DOHH2 (cell line): ENCODE measurements around the gene TSKU.

ENCODE experiments used
- H3F3A ChIP-seq: fragments of 200-600 bp; sonication (generic), shearing (Covaris generic); 2 replicates; pipeline ENCODE4 v1.6.0; 2016; ENCODE audit warnings: antibody characterized with exemption, mild to moderate bottlenecking; ENCODE audit not compliant: control insufficient read depth, insufficient read depth
- H3K27ac ChIP-seq: fragments of 200-600 bp; sonication (generic); 2 replicates; pipeline ENCODE4 v1.5.1; 2014; ENCODE audit warnings: low read depth, mild to moderate bottlenecking, low read length, moderate library complexity
- H3K27me3 ChIP-seq: fragments of 200-600 bp; sonication (generic); 2 replicates; pipeline ENCODE4 v1.6.1; 2014; ENCODE audit warnings: mild to moderate bottlenecking, low read length, mixed read lengths; ENCODE audit not compliant: control insufficient read depth
- H3K36me3 ChIP-seq: fragments of 200-600 bp; sonication (generic); 2 replicates; pipeline ENCODE4 v1.6.1; 2014; ENCODE audit warnings: mild to moderate bottlenecking, low read length, moderate library complexity, mixed read lengths; ENCODE audit not compliant: control insufficient read depth
- H3K4me1 ChIP-seq: fragments of 200-600 bp; sonication (generic); 2 replicates; pipeline ENCODE4 v1.6.1; 2014; ENCODE audit warnings: mild to moderate bottlenecking, low read length, mixed read lengths; ENCODE audit not compliant: control insufficient read depth
- H3K4me2 ChIP-seq: fragments of 200-600 bp; sonication (generic); 2 replicates; pipeline ENCODE4 v1.6.0; 2014; ENCODE audit warnings: mild to moderate bottlenecking, low read length, moderate library complexity
- H3K4me3 ChIP-seq: fragments of 200-600 bp; sonication (generic); 2 replicates; pipeline ENCODE4 v1.5.1; 2014; ENCODE audit warnings: mild to moderate bottlenecking, low read length, mixed read lengths
- H3K79me2 ChIP-seq: fragments of 200-600 bp; sonication (generic); 2 replicates; pipeline ENCODE4 v1.6.1; 2014; ENCODE audit warnings: mild to moderate bottlenecking, low read length, mixed read lengths; ENCODE audit not compliant: control insufficient read depth
- H3K9me2 ChIP-seq: fragments of 200-600 bp; sonication (generic); replicated peaks from 2 replicates; pipeline ENCODE4 v1.6.1; 2014; ENCODE audit warnings: mild to moderate bottlenecking, low read length, mixed read lengths; ENCODE audit not compliant: control insufficient read depth
- H3K9me3 ChIP-seq: fragments of 200-600 bp; sonication (generic); 2 replicates; pipeline ENCODE4 v1.6.1; 2014; ENCODE audit warnings: antibody characterized with exemption, low read length, mixed read lengths; ENCODE audit not compliant: control insufficient read depth, insufficient read depth
- H4K20me1 ChIP-seq: fragments of 200-600 bp; sonication (generic); 2 replicates; pipeline ENCODE4 v1.6.0; 2014; ENCODE audit warnings: low read depth, mild to moderate bottlenecking, antibody characterized with exemption, low read length, moderate library complexity; ENCODE audit not compliant: control insufficient read depth, insufficient read depth
- EZH2phosphoT487 ChIP-seq: fragments of 200-600 bp; sonication (generic); IDR thresholded peaks from 2 replicates; pipeline ENCODE4 v1.6.1; 2017; ENCODE audit warnings: borderline replicate concordance, mild to moderate bottlenecking, antibody characterized with exemption, low read length, moderate library complexity, mixed read lengths
- TF ChIP-seq, protein P1 (sequence below): fragments of 200-600 bp; sonication (generic); IDR thresholded peaks from one replicate; pipeline ENCODE4 v1.5.1; 2014; ENCODE audit warnings: antibody characterized with exemption, mild to moderate bottlenecking, low read depth, low read length; ENCODE audit not compliant: poor library complexity, severe bottlenecking

The TSKU gene

GRCh38 chr11:76796511-76797198, 13.5 kb downstream of the TSKU start:
- no peaks in the 10 kb centered on the region for H4K20me1 ChIP-seq
- no peak overlapping the region for H3K27ac ChIP-seq
- H3K9me3 ChIP-seq = no peaks in the 10 kb centered on the region

GRCh38 chr11:76797341-76798201, 14.4 kb downstream of the TSKU start:
- H3K9me2 ChIP-seq = no peaks in the 10 kb centered on the region
- H3K9me3 ChIP-seq = no peaks in the 10 kb centered on the region
- no peaks in the 10 kb centered on the region for H3K79me2 ChIP-seq
- H3K27me3 ChIP-seq = peaks cover 4% of the 10 kb centered on the region; the same call in 1 of the 2 replicates
- H3K36me3 ChIP-seq = no peaks in the 10 kb centered on the region
- H4K20me1 ChIP-seq = no peaks in the 10 kb centered on the region
- H3K4me2 ChIP-seq = no peak overlapping the region
- TF ChIP-seq, protein P1, sequence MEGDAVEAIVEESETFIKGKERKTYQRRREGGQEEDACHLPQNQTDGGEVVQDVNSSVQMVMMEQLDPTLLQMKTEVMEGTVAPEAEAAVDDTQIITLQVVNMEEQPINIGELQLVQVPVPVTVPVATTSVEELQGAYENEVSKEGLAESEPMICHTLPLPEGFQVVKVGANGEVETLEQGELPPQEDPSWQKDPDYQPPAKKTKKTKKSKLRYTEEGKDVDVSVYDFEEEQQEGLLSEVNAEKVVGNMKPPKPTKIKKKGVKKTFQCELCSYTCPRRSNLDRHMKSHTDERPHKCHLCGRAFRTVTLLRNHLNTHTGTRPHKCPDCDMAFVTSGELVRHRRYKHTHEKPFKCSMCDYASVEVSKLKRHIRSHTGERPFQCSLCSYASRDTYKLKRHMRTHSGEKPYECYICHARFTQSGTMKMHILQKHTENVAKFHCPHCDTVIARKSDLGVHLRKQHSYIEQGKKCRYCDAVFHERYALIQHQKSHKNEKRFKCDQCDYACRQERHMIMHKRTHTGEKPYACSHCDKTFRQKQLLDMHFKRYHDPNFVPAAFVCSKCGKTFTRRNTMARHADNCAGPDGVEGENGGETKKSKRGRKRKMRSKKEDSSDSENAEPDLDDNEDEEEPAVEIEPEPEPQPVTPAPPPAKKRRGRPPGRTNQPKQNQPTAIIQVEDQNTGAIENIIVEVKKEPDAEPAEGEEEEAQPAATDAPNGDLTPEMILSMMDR = no peak
- TF ChIP-seq EZH2phosphoT487 = no peak
- no peak overlapping the region for H3K27ac ChIP-seq
- no peak overlapping the region for H3K4me3 ChIP-seq
- peaks cover 7% of the 10 kb centered on the region; the same call in 1 of the 2 replicates for H3K4me1 ChIP-seq
- no peaks in the 10 kb centered on the region for H3F3A ChIP-seq

More at GRCh38 chr11:76796511-76797198, 13.5 kb downstream of the TSKU start:
- peaks cover 7% of the 10 kb centered on the region; the same call in 1 of the 2 replicates for H3K4me1 ChIP-seq
- no peaks in the 10 kb centered on the region for H3K36me3 ChIP-seq
- H3K4me3 ChIP-seq = no peak overlapping the region
- peaks cover 4% of the 10 kb centered on the region; the same call in 1 of the 2 replicates for H3K27me3 ChIP-seq
- H3F3A ChIP-seq = no peaks in the 10 kb centered on the region
- TF ChIP-seq, protein P1 = no peak
- no peak for TF ChIP-seq EZH2phosphoT487
- H3K4me2 ChIP-seq = no peak overlapping the region
- no peaks in the 10 kb centered on the region for H3K79me2 ChIP-seq
- H3K9me2 ChIP-seq = no peaks in the 10 kb centered on the region

DNA sequence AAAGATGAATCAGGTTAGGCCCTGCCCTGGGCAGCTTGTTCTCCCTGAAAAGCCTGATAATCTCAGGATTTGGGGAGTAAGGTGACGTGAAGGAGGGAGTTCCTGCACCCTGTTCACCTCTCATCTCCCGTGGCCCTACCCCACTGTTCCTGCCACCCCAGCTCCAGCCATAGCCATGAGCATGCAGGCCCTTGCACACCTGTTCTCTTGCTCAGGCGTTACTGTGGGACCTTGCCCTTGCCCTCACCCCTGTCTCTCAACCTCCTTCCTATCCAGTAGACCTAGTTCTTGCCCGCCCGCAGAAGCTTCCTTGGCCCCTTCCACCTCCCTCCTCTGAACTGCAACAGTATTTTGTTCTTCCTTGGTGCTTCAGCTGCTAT, 15.0 kb downstream of the TSKU start:
- no peak overlapping the region for H3K4me2 ChIP-seq
- peaks cover 4% of the 10 kb centered on the region; the same call in 1 of the 2 replicates for H3K27me3 ChIP-seq
- no peaks in the 10 kb centered on the region for H3K9me2 ChIP-seq
- no peaks in the 10 kb centered on the region for H4K20me1 ChIP-seq
- no peak overlapping the region for H3K27ac ChIP-seq
- H3K9me3 ChIP-seq = no peaks in the 10 kb centered on the region
- no peaks in the 10 kb centered on the region for H3K36me3 ChIP-seq
- H3F3A ChIP-seq = no peaks in the 10 kb centered on the region
- peaks cover 7% of the 10 kb centered on the region; the same call in 1 of the 2 replicates for H3K4me1 ChIP-seq
- no peaks in the 10 kb centered on the region for H3K79me2 ChIP-seq
- no peak for TF ChIP-seq EZH2phosphoT487
- TF ChIP-seq, protein P1 = no peak
- H3K4me3 ChIP-seq = no peak overlapping the region
